Activated CD4-positive, alpha-beta T cell treated with anti-CD3 and anti-CD28 coated beads, Interleukin-2, amount 50 U/mL, for 24 hours (primary cell): ENCODE results near the gene STEAP4.
"Not testable (repeated sequence)": the region's sequence is repeated elsewhere in the genome, so short reads cannot be mapped to it uniquely, and the experiment has no call there.

Experiments
- DNase-seq, 2 donors: peaks; one replicate each; pipeline ENCODE4 v3.0.0-alpha.2; 2020; ENCODE audit warnings: low read depth in 1 of 2, low spot score in 1 of 2

Gene STEAP4

GRCh38 chr7:88314061-88314491 lies 7.4 kb upstream of the STEAP4 start:
- DNase-seq = no peak

GRCh38 chr7:88312061-88312663 lies 5.5 kb upstream of the STEAP4 start:
- no peak for DNase-seq

DNA sequence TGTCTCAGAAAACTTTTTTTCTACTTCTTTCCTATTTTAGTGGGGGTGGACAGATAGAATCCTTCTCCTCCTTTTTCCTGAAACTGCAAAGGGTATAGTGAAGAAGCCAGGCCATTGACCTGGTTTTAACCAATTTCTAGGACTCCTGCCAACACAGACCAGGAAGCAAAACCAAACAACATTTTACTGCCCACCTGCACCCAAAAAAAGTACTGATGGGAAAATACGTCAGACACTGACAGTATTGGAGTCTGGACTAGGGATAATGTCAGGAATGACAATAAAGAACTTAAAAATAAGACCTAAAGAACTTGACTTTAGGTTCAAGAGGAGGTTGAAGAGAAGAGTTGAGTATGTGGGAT lies 5.0 kb upstream of the STEAP4 start:
- DNase-seq = no peak

- DNase-seq = no peak
Measured at GRCh38 chr7:88310956-88311674, 4.4 kb upstream of the STEAP4 start.

DNA sequence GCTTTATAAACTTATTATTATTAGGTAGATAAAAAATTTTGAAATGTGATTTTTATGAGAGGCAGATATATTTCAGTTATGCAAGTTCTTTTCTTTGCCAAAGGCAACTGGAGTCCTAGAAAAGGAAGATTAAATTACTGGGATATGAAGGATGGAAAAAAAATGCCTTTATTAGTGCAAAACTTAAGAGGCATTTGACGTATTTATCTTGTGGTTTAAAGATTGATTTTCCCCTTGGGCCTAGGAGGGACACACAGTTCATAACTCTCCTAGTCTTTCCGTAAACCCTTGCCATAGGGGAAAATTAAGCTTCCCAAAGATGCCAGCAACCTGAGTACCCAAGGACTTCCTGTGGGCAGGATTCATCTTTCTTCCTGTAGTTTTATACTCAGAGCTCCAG lies 3.1 kb upstream of the STEAP4 start:
- DNase-seq = no peak

GRCh38 chr7:88307823-88308222 lies 1.1 kb upstream of the STEAP4 start:
- DNase-seq = no peak

DNA sequence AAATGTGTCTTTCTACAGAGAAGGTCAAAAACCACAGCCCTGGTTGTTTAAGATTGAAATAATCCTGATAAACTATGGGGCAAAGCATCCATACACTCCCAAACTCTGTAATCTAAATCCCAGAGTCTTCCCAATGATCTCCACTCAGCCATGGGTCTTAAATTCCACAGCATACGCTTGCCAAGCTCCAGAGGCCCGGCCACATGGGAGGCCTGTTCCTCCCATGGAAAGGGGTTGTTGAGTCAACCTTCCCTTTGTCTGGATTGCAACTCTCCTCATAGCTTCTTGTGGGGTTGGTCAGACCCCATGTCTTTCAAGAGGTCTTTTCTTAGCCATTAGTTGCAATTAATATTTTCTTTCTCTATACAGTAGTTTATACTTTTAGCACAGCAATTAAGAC lies 718 bp upstream of the STEAP4 start:
- DNase-seq = no peak

GRCh38 chr7:88305044-88305443 lies 1.6 kb downstream of the STEAP4 start:
- no peak for DNase-seq

GRCh38 chr7:88302486-88302885 lies 4.2 kb downstream of the STEAP4 start:
- no peak for DNase-seq

DNA sequence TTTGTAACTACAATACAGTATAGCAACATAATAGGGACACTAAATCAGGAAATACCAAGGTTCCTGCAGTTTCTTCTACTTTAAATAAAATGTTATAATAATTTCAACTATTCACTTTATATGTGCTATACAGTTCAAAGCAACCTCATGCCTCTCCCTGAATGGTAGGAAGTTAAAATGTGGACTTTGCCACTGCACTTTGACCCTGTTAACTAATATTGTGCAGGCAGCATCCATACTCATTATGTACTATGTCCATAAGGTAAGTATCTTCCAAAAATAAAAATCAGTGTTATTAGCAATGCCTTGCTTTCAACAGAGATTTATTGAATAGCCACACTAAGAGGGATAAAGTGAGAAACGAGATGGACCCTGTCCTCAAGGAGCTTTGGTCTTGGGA lies 4.8 kb downstream of the STEAP4 start:
- DNase-seq = no peak

DNA sequence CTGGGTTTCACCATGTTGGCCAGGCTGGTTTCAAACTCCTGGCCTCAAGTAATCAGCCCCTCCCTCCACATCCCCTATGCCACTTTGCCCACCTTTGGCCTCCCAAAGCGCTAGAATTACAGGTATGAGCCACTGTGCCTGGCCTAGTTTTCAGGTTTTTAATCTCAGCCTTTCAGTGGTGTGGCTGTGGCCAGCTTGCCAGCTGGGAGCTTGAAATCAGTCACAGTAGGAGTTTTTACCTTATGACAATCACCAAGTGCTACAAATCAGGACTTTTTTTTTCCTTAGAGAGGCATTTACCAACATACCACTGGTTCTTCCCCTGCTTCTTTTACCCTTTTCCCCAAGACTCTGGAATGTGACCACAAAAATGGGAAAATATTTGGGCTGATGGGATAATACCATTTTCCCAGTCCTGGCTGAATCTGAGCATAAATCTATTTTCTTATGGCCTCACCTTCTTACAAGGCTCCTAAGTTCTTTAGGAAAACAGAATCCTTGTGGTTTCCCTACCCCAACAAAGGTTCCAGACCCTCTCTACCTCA lies 6.2 kb downstream of the STEAP4 start:
- no peak for DNase-seq

GRCh38 chr7:88299126-88299525 lies 7.6 kb downstream of the STEAP4 start:
- no peak for DNase-seq

GRCh38 chr7:88293866-88294265 lies 12.8 kb downstream of the STEAP4 start:
- no peak for DNase-seq

DNA sequence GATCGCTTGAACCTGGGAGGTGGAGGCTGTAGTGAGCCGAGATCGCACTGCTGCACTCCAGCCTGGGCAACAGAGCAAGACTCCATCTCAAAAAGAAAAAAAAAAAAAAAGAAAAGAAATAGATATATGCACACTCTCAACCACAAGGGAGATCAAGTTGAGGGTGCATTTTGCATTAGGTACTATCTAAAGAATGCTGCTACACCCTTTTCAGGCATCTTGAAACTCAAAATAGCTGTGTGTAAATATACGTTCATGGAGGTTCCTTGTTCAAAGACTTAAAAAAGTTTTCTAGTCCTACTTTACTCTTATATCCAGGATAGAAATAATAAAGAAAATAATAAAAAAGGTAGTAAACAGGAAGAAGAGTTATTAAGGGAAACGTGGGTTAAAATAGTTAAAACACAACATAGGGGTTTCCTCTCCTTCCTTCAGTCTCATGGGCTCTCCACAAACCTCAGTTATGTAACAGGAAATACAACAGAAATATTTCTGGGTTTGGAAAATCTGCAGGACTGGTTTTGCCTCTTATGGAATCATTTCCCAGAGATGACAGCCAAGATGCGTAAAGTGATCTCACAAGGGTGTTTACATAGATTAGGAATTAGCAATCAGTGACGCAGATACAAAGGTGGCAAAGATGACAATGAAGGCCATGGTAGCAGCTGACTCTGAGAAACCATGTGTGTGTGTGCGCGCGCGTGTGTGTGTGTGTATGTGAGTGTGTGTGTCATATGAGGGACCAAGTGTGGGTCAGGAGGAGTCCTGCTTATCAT lies 15.1 kb downstream of the STEAP4 start:
- DNase-seq = no peak

GRCh38 chr7:88290491-88290890 lies 16.2 kb downstream of the STEAP4 start:
- DNase-seq = no peak

DNA sequence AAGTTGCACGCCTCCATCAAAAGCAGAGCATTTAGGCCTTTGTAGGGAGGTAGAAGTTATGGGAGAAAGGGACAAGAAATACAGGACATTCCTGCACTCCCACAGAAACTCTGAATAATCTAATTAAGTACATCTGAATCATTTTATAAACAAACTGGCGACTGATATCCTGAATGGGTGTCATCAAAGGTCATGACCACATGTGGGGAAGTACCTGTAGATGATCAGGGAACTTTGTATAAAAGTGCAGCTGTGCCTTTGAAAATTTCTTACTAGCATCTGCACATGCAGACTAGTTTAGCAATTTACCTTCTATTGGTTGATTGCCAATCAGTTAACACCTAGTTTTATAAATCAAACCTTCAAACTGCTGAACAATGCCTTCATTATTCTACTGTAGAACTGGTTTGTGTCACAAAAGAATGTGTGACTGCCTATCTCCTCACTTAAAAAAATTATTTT lies 17.1 kb downstream of the STEAP4 start:
- no peak for DNase-seq

- DNase-seq = no peak
Measured at GRCh38 chr7:88281749-88282148, 24.9 kb downstream of the STEAP4 start.

DNA sequence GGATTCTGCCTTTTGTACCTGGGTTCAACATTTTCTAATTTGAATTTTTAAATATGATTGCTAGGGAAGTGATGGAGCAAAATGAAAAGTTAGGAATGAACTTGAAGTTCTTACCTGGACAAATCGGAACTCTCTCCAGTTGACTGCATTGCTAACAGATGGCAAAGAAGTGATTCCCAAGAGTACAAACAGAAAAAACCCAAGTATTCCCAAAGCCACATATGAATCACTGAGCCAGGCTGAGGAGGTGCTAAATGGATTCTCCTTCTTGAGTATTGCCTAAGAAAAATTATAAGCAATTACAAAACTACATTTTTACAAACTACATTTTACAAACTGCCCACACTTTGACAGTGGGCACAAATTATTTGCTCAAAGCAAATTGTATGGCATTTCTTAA lies 25.9 kb downstream of the STEAP4 start:
- DNase-seq = no peak

- DNase-seq = no peak
Measured at GRCh38 chr7:88279323-88279722, 27.4 kb downstream of the STEAP4 start.

- DNase-seq = no peak
Measured at GRCh38 chr7:88278881-88279280, 27.8 kb downstream of the STEAP4 start.

DNA sequence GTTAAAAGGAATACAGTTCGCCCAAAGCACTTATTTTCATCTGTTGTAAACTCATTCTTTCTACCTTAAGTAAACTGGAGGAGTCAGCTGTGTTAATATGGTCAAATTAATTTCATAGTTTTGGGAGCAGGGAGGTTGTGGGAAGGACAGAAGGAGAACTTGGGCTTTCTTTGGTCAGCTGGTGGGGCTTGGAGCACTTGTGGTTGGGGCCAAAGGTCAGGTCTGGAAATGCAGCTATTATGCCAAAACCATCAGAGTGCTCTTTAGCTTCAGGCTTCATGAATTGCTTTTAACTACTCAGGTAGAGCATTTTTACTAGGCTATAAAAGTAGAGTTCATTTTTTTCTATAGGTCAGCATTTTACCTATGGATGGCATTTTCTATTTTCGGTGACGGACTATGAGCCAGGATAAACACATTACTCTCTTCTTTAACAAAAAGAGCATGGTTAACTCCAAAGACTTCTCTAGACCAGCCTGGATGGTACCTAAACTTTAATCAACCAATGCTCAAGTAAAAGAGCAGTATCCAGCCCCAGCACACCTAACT lies 30.0 kb downstream of the STEAP4 start:
- DNase-seq = no peak

GRCh38 chr7:88274856-88275255 lies 31.8 kb downstream of the STEAP4 start:
- not testable (repeated sequence) for DNase-seq
